GM21529 (cell line): ENCODE results near the gene CADPS2.
"Not testable (repeated sequence)": the region's sequence is repeated elsewhere in the genome, so short reads cannot be mapped to it uniquely, and the experiment has no call there.

Experiments
- ATAC-seq: cut with Tn5 transposase; IDR thresholded peaks from one replicate; pipeline ENCODE4 v1.9.1; 2021; ENCODE audit not compliant: unreplicated experiment

The CADPS2 gene

GRCh38 chr7:122717356-122718089, 168.7 kb downstream of the CADPS2 start:
- ATAC-seq = no peak

DNA sequence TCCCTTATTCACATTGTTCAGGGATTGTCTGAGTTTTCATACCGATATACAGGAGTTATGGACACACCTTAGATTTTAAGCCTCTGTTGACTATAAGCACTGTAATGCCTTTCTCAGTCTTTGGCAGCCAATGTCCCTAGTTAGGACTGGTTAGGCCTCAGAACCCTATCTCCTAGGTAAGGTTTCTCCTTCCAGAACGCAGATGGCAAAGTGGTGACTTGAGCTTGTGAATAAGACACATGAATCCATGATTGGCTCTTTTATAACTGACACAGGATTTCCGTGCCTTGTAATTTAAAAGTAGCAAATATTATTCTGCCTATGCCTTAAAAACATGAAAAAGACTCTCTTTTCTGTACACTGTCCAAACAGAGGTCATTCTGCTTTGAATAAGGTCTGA, 171.1 kb downstream of the CADPS2 start:
- no peak for ATAC-seq

GRCh38 chr7:122710916-122711315, 175.3 kb downstream of the CADPS2 start:
- ATAC-seq = no peak

GRCh38 chr7:122709930-122710646, 176.2 kb downstream of the CADPS2 start:
- no peak for ATAC-seq

DNA sequence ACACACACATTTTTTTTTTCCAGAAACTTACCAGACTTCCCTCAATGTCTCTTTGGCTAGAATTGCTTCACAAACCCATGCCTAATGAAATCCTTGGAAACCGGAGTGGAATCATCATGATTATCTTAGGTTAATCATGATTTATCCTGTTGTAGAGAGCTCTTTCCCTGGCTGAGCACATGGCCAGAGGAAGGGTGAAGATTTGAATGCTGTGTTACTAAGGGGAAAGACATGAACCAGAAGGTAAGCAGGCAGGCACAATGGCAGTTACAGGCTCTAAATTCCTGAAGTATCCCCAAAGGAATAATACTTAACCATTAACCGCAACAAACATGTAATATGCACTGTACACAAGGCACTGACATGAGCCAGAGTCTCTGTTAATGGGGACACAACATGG, 179.4 kb downstream of the CADPS2 start:
- no peak for ATAC-seq

DNA sequence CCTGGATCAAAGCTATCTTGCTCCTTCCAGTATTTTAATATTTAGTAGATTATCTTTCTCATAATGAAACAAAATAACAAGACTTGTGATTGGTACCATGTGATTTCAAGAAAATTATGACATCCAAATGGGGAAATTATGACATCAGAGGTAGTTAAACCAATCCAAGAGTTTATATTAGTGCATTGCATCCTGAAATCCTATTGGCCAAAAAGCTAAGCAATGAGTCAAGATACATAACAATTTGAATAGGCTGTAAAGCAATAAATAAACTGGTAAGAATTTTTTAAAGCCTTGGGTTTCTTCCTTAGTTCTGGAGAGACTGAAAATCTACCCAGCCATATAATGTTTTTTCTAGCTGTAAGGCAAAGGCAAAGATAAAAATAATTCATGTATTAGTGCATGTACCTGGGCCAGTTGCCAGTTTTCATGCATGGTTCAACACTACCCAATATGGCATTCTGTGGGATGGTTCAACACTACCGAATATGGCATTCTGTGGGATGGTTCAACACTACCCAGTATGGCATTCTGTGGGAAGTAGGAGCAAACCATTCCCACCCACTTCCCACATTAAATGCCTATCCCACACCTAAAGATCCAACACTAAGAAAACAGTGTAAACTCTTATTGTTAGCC, 183.3 kb downstream of the CADPS2 start, which contains the start of gene RNF148:
Gene RNF148 (minus strand): TSS at position 51 of the 639 bp plus-strand sequence. CDS start 172 bp downstream, outside the sequence.
- no peak for ATAC-seq

DNA sequence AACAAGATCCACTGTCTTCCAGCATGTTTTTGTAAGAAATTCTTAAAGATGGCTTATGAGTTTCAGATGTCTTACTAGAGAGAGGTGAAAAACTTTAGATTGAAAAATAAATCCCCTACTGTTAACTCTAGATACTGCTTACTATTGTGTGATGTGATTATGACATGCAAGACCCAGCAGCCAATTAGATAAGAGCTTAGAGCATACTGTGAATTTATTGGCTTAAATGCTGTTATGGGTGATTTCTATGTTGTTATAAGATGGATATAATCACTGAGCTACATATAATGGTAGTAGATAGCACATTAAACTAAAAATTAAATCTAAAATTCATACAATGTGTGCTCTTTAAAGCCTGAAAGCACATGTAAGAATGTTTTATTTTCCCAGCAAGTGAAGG, 187.2 kb downstream of the CADPS2 start, which contains the start of gene RNF133:
Gene RNF133 (minus strand): TSS at position 101 of the 400 bp plus-strand sequence. CDS start 199 bp downstream, outside the sequence.
- no peak for ATAC-seq

DNA sequence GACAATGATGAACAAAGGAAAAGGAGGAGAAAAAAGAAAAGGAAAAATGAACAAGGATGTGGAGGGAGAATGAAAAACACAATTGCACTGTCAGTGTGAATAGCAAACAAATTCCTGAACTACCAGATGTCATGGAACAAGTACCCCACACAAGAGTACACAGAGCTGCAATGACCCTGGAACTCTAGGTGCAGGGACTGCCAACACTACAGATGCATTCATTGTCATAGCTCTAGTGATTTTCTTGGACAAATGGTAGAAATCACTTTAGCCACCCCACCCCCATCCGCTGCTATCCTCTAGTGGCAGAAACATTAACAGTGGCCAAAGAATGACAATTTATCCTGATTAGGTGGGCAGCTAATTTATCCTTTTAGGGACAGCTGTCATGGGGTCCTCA, 190.4 kb downstream of the CADPS2 start:
- no peak for ATAC-seq

GRCh38 chr7:122694697-122695096, 191.6 kb downstream of the CADPS2 start:
- ATAC-seq = no peak

GRCh38 chr7:122692769-122693309, 193.4 kb downstream of the CADPS2 start:
- ATAC-seq = no peak

- ATAC-seq = no peak
These were observed 194.6 kb downstream of the CADPS2 start for GRCh38 chr7:122691569-122692235.

DNA sequence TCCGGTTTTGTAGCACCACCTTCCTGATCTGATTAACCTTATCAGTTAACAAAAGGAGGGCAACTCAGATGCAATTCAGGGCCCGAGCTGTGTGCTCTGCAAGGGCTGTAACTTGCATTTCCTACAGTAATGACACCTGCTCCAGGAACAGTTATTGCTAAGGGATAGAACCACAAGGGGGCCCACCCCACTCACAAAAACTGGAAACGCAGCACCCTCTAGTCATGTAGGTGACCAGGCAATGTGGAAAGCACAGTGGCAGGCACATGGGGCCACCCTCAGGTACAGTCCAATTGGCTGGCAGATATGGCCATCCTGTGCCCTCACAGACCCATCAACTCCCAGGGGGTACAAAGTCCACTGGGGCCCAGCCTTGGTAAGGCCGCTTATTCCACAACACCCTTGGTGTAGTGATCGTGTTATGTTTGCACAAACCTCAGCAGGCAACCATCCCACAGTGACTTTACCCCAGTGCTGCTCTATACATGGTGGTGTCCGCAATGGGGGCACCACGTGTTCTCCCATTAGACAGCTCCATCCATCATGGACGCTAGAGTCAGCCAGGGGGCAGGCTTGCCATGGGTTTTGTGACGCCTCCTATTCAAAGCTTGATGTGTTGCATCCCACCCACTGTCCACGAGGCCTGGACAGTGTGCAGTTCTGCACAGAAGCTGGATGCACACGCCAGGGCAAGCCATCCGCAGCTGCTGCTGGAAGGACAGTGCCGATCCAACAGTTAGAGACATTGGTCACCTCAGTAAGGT, 196.7 kb downstream of the CADPS2 start:
- no peak for ATAC-seq

DNA sequence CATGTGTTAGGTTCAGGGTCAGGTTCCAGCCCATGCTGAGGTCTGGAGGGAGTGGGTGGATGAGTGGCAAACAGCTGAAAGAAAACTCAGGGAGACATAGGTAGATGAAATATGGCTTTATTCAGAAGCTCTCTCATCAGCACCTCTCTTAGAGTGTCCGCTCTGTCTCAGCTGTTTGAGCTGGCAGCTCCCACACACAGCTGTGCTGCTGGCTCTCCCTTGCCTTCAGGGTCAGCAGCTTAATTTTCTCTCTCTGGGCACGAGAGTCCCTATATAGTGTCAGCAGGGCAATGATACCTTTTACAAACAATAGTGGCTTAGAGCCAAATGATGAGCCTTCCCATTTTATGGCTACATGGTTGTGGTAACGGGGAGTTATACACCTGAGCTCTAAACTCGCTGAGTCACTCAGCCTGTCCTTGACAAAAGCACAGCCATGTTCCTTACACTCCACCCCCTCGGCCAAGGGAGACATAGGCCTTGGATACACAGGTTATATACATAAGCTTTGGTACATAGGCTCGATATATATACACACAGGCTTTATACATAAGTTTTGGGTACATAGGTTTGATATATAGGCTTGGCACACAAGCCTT, 197.8 kb downstream of the CADPS2 start:
- ATAC-seq = no peak

- ATAC-seq = no peak
These were observed 199.8 kb downstream of the CADPS2 start for GRCh38 chr7:122686360-122686878.

GRCh38 chr7:122684504-122684903, 201.8 kb downstream of the CADPS2 start:
- ATAC-seq = no peak

DNA sequence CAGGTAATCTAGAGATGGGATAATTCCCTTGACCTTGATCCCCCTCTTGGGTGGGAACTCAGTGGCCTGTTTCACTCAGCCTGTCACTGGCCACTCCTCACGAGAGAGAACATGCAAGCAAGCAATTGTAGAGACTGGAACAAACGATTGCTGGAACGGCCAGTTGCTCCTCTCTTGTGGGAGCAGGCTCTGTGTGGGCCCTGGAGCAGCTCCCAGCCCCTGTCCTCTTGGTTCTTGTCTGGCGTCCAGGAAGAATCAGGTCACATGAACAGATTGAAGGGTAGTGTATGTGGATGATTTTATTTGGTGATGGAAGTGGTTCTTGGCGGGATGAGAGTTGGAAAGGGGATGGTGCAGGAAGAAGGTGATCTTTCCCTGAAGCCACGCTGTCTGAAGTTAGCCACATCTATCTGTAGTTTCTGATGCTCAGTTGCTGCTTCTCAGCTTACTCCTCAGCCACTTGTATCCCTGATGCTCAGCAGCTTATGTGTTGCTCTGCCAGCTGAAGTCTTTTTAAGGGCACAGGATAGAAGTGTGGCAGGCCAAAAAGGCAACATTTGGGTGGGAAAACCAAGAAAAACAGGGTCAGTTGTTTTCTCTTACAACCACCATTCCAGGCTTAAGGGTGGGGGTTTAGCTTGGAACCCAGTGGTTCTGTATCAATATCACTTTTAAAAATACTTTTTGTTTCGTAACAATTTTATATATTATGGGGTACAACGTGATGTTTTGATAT, 203.3 kb downstream of the CADPS2 start:
- no peak for ATAC-seq

GRCh38 chr7:122681186-122681585, 205.1 kb downstream of the CADPS2 start:
- ATAC-seq = not testable (repeated sequence)

GRCh38 chr7:122679813-122680212, 206.4 kb downstream of the CADPS2 start:
- no peak for ATAC-seq

- ATAC-seq = not testable (repeated sequence)
These were observed 207.0 kb downstream of the CADPS2 start for GRCh38 chr7:122679269-122679709.
